GM23338 (cell line): Measurements from ENCODE around the gene PHF21A.
A peak's percentile ranks its signal among the peaks of the same experiment; 100 is the strongest.

Source experiments
- CREB1 ChIP-seq: fragments of 250-450 bp; sonication (Bioruptor Pico); IDR thresholded peaks from 2 replicates; pipeline ENCODE4 v1.5.0; 2020; ENCODE audit warnings: low read depth, mild to moderate bottlenecking, moderate library complexity
- EZH2 ChIP-seq: fragments of 200-600 bp; sonication (generic); IDR thresholded peaks from one replicate; pipeline ENCODE4 v1.8.0; 2017; ENCODE audit warnings: antibody characterized with exemption, mild to moderate bottlenecking, low read depth; ENCODE audit not compliant: unreplicated experiment
- EZH2phosphoT487 ChIP-seq: fragments of 200-600 bp; sonication (generic); IDR thresholded peaks from one replicate; pipeline ENCODE4 v1.8.1; 2018; ENCODE audit warnings: antibody characterized with exemption; ENCODE audit not compliant: unreplicated experiment
- JUNB ChIP-seq: IDR thresholded peaks from one replicate; pipeline ENCODE4 v1.6.1; 2016; ENCODE audit warnings: antibody characterized with exemption; ENCODE audit not compliant: unreplicated experiment
- POLR2AphosphoS5 ChIP-seq: IDR thresholded peaks from 2 replicates; pipeline ENCODE4 v1.6.1; 2016; ENCODE audit warnings: antibody characterized with exemption, low read depth
- TF ChIP-seq, protein P1 (sequence below), 2 experiments: fragments of 200-600 bp in 1 of 2; sonication (generic) in 1 of 2; conservative IDR thresholded peaks; 2 replicates each; pipeline versions ENCODE4 v1.5.1 to v1.6.1; 2016 to 2017; ENCODE audit warnings: antibody characterized with exemption in 2 of 2, low read depth in 2 of 2, mild to moderate bottlenecking in 2 of 2, moderate library complexity in 1 of 2
- TF ChIP-seq, protein P2 (sequence below): IDR thresholded peaks from one replicate; pipeline ENCODE4 v1.6.1; 2018; ENCODE audit warnings: antibody characterized with exemption; ENCODE audit not compliant: unreplicated experiment

DNA sequence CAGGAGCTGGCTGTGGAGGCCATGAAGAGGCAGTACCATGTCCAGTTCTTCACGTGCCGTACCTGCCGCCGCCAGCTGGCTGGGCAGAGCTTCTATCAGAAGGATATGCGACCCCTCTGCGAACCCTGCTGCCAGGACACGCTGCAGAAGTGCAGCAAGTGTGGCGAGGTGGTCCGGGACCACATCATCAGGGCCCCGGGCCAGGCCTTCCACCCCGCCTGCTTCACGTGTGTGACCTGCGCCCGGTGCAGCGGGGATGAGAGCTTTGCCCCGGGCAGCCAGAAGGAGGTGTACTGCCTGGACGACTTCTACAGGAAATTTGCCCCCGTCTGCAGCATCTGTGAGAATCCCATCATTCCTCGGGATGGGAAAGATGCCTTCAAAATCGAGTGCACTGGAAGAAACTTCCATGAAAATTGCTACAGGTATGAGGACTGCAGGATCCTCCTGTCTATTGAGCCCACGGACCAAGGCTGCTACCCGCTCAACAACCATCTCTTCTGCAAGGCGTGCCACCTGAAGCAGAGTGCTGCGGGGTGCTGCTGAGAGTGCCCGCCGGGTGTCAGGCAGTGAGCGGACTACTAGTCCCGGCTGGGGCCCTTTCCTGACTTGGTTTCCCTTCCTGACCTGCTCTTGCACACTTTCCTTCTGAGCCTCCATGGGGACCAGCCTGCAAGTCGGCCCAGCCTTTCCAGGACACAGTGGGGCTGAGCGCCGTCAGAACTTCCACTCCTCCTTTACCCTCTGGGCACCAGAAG is 22.0 kb upstream of the PHF21A start:
- TF ChIP-seq, protein P1, sequence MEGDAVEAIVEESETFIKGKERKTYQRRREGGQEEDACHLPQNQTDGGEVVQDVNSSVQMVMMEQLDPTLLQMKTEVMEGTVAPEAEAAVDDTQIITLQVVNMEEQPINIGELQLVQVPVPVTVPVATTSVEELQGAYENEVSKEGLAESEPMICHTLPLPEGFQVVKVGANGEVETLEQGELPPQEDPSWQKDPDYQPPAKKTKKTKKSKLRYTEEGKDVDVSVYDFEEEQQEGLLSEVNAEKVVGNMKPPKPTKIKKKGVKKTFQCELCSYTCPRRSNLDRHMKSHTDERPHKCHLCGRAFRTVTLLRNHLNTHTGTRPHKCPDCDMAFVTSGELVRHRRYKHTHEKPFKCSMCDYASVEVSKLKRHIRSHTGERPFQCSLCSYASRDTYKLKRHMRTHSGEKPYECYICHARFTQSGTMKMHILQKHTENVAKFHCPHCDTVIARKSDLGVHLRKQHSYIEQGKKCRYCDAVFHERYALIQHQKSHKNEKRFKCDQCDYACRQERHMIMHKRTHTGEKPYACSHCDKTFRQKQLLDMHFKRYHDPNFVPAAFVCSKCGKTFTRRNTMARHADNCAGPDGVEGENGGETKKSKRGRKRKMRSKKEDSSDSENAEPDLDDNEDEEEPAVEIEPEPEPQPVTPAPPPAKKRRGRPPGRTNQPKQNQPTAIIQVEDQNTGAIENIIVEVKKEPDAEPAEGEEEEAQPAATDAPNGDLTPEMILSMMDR (conservative IDR thresholded peaks at IDR 0.05; ENCODE audit: low read depth in 2 of 2), result 0 out of 4 replicates have a peak, but pooled peaks of 1 of the 2 experiments have one; percentile 6
- TF ChIP-seq POLR2AphosphoS5 (no peak), JUNB (no peak), EZH2 (no peak), EZH2phosphoT487 (no peak), CREB1 (no peak)
- TF ChIP-seq, protein P2, sequence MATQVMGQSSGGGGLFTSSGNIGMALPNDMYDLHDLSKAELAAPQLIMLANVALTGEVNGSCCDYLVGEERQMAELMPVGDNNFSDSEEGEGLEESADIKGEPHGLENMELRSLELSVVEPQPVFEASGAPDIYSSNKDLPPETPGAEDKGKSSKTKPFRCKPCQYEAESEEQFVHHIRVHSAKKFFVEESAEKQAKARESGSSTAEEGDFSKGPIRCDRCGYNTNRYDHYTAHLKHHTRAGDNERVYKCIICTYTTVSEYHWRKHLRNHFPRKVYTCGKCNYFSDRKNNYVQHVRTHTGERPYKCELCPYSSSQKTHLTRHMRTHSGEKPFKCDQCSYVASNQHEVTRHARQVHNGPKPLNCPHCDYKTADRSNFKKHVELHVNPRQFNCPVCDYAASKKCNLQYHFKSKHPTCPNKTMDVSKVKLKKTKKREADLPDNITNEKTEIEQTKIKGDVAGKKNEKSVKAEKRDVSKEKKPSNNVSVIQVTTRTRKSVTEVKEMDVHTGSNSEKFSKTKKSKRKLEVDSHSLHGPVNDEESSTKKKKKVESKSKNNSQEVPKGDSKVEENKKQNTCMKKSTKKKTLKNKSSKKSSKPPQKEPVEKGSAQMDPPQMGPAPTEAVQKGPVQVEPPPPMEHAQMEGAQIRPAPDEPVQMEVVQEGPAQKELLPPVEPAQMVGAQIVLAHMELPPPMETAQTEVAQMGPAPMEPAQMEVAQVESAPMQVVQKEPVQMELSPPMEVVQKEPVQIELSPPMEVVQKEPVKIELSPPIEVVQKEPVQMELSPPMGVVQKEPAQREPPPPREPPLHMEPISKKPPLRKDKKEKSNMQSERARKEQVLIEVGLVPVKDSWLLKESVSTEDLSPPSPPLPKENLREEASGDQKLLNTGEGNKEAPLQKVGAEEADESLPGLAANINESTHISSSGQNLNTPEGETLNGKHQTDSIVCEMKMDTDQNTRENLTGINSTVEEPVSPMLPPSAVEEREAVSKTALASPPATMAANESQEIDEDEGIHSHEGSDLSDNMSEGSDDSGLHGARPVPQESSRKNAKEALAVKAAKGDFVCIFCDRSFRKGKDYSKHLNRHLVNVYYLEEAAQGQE, result no peak
